HepG2 (cell line): ENCODE results near the gene PHF23. TPM values are rescaled to one million over a fixed set of nuclear protein-coding genes. Genes with fewer than 3 reads are reported as not detected.

ENCODE experiments used
- ATM ChIP-seq: fragments of 450-650 bp; IDR thresholded peaks from 2 replicates; pipeline ENCODE4 v1.7.1; 2017; ENCODE audit warnings: mild to moderate bottlenecking, borderline replicate concordance
- KLF12 ChIP-seq: sonication (generic); formaldehyde crosslinking; IDR thresholded peaks from 2 replicates; pipeline ENCODE4 v1.4.0; 2020; ENCODE audit warnings: missing genetic modification reagents, borderline replicate concordance
- MAFF ChIP-seq: IDR thresholded peaks from 2 replicates; pipeline ENCODE4 v1.6.1; 2011; ENCODE audit warnings: low read depth, low read length, improper control_type of control experiment
- PCBP1 ChIP-seq: fragments of 200-400 bp; formaldehyde crosslinking; IDR thresholded peaks from 2 replicates; pipeline ENCODE4 v1.6.1; 2017; ENCODE audit warnings: mild to moderate bottlenecking, low read depth, low read length, borderline replicate concordance
- PPARG ChIP-seq: conservative IDR thresholded peaks from 2 replicates; pipeline ENCODE4 v1.6.1; 2016; ENCODE audit warnings: missing biosample characterization, missing genetic modification reagents
- ZNF691 ChIP-seq: sonication (generic); formaldehyde crosslinking; IDR thresholded peaks from 2 replicates; pipeline ENCODE4 v1.4.0; 2020; ENCODE audit warnings: missing genetic modification reagents, low read depth, mild to moderate bottlenecking, borderline replicate concordance
- ZNF790 ChIP-seq: sonication (generic); formaldehyde crosslinking; IDR thresholded peaks from 2 replicates; pipeline ENCODE4 v1.8.0; 2022; ENCODE audit warnings: missing genetic modification reagents, mild to moderate bottlenecking, borderline replicate concordance
- polyA plus RNA-seq, 8 experiments: library from polyadenylated mRNA; depleted of rRNA in 3 of 8; stranded (reverse) in 7 of 8; unstranded in 1 of 8; fragments of >200 nt; fragmentation: Illumina TruSeq in 4 of 8; extraction: Trizol in 4 of 8; gene quantifications; 2 replicates each; pipeline versions ENCODE4 v1.2.1 to v1.2.3, GENCODE V29; 2011 to 2016; ENCODE audit warnings: low read depth in 4 of 8, missing spikeins in 1 of 8, mixed read lengths in 1 of 8; ENCODE audit not compliant: insufficient read depth in 1 of 8
- total RNA-seq, 5 experiments: library from RNA; depleted of rRNA; stranded (reverse); fragments of >200 nt; fragmentation: Illumina TruSeq; extraction: Trizol; gene quantifications; 2 replicates each; pipeline ENCODE4 v1.2.3, GENCODE V29; 2016; ENCODE audit warnings: low read depth in 1 of 5
- TF ChIP-seq, protein P1 (sequence below): IDR thresholded peaks from 2 replicates; pipeline ENCODE4 v1.6.1; 2016; ENCODE audit warnings: missing compliant biosample characterization, missing genetic modification reagents, borderline replicate concordance
- TF ChIP-seq, protein P2 (sequence below), 2 experiments: IDR thresholded peaks; 2 replicates each; pipeline ENCODE4 v1.6.1; 2011 to 2012; ENCODE audit warnings: low read length in 2 of 2, borderline replicate concordance in 1 of 2, low read depth in 1 of 2, mild to moderate bottlenecking in 1 of 2, moderate library complexity in 1 of 2
- TF ChIP-seq, protein P3 (sequence below): conservative IDR thresholded peaks from 2 replicates; pipeline ENCODE4 v1.6.1; 2018; ENCODE audit warnings: missing genetic modification reagents
- TF ChIP-seq, protein P4 (sequence below): sonication (generic); formaldehyde crosslinking; IDR thresholded peaks from 2 replicates; pipeline ENCODE4 v1.4.0; 2020; ENCODE audit warnings: low read depth, mild to moderate bottlenecking, missing genetic modification reagents
- TF ChIP-seq, protein P5 (sequence below): sonication (generic); formaldehyde crosslinking; IDR thresholded peaks from 2 replicates; pipeline ENCODE4 v1.9.0; 2021; ENCODE audit warnings: mild to moderate bottlenecking, missing genetic modification reagents

The PHF23 gene
- total and polyA plus RNA-seq, 2 of the 13 experiments (the other 11 are each of a cell fraction or from before 2014, with no cell fraction given): 27.6 to 33.2 TPM

DNA sequence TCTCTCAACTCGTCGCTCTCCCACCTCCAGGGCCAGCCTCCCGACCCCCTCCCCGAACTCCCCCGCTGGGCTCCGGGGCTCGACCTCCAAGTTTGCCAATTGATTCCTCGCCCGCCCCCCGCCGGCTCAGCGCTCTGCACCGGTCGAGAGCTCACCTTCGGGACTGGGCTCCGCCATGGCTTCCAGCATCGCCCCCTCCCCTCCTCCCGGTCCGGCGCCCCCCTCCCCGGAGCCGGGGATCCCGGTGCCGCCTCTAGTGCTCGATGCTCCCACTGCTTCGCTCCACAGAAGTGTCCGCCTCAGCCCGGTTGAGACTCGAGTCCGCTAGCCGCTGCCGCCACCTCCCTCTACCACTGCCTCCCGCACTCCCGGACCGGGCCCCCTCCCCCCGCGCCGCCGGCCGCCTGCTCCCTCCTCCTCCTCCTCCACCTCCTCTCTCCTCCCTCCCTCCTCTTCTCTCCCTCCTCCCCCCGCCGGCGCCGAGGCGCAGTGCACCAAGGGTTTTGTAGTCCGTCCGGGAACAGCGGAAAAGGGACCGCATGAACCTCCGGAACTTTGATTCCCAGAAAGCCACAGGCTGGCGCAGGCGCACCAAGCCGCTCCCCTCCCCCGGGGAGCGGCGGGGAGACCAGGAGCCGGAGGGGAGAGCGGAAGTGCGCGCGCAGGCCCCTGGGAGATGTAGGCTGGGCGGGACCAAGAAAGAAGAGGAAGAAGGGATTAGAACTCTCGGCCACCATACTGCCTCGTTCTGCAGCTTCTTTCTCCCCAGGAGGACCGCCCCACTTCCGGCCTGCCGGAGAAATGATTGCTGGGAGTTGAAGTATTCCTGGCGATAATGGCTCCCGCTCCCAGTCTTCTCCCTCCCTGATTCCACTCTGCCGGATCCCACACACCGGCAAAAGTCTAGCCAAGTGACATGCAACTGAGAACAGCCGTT is at the start of gene PHF23 (continued):
- TF ChIP-seq, protein P1, sequence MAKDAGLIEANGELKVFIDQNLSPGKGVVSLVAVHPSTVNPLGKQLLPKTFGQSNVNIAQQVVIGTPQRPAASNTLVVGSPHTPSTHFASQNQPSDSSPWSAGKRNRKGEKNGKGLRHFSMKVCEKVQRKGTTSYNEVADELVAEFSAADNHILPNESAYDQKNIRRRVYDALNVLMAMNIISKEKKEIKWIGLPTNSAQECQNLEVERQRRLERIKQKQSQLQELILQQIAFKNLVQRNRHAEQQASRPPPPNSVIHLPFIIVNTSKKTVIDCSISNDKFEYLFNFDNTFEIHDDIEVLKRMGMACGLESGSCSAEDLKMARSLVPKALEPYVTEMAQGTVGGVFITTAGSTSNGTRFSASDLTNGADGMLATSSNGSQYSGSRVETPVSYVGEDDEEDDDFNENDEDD (CRISPR knock-in tag): no peak
- no peak for TF ChIP-seq MAFF
- TF ChIP-seq ZNF691 (CRISPR knock-in tag): no peak
- peak; percentile 43; the same call in 1 of the 2 replicates for TF ChIP-seq KLF12
- TF ChIP-seq, protein P2, sequence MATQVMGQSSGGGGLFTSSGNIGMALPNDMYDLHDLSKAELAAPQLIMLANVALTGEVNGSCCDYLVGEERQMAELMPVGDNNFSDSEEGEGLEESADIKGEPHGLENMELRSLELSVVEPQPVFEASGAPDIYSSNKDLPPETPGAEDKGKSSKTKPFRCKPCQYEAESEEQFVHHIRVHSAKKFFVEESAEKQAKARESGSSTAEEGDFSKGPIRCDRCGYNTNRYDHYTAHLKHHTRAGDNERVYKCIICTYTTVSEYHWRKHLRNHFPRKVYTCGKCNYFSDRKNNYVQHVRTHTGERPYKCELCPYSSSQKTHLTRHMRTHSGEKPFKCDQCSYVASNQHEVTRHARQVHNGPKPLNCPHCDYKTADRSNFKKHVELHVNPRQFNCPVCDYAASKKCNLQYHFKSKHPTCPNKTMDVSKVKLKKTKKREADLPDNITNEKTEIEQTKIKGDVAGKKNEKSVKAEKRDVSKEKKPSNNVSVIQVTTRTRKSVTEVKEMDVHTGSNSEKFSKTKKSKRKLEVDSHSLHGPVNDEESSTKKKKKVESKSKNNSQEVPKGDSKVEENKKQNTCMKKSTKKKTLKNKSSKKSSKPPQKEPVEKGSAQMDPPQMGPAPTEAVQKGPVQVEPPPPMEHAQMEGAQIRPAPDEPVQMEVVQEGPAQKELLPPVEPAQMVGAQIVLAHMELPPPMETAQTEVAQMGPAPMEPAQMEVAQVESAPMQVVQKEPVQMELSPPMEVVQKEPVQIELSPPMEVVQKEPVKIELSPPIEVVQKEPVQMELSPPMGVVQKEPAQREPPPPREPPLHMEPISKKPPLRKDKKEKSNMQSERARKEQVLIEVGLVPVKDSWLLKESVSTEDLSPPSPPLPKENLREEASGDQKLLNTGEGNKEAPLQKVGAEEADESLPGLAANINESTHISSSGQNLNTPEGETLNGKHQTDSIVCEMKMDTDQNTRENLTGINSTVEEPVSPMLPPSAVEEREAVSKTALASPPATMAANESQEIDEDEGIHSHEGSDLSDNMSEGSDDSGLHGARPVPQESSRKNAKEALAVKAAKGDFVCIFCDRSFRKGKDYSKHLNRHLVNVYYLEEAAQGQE (IDR thresholded peaks at IDR 0.05; ENCODE audit: borderline replicate concordance in 1 of 2, low read depth in 1 of 2, low read length in 2 of 2): 0 out of 4 replicates have a peak, but pooled peaks of 1 of the 2 experiments have one; percentile 24
- TF ChIP-seq PPARG: no peak
- TF ChIP-seq ATM: no peak
- TF ChIP-seq ZNF790 (CRISPR knock-in tag): no peak
- peak; percentile 96 for TF ChIP-seq PCBP1
- TF ChIP-seq, protein P3, sequence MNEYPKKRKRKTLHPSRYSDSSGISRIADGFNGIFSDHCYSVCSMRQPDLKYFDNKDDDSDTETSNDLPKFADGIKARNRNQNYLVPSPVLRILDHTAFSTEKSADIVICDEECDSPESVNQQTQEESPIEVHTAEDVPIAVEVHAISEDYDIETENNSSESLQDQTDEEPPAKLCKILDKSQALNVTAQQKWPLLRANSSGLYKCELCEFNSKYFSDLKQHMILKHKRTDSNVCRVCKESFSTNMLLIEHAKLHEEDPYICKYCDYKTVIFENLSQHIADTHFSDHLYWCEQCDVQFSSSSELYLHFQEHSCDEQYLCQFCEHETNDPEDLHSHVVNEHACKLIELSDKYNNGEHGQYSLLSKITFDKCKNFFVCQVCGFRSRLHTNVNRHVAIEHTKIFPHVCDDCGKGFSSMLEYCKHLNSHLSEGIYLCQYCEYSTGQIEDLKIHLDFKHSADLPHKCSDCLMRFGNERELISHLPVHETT (CRISPR knock-in tag): peak; percentile 79; the same call in 1 of the 2 replicates
- TF ChIP-seq, protein P4, sequence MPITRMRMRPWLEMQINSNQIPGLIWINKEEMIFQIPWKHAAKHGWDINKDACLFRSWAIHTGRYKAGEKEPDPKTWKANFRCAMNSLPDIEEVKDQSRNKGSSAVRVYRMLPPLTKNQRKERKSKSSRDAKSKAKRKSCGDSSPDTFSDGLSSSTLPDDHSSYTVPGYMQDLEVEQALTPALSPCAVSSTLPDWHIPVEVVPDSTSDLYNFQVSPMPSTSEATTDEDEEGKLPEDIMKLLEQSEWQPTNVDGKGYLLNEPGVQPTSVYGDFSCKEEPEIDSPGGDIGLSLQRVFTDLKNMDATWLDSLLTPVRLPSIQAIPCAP (CRISPR knock-in tag): no peak
- TF ChIP-seq, protein P5, sequence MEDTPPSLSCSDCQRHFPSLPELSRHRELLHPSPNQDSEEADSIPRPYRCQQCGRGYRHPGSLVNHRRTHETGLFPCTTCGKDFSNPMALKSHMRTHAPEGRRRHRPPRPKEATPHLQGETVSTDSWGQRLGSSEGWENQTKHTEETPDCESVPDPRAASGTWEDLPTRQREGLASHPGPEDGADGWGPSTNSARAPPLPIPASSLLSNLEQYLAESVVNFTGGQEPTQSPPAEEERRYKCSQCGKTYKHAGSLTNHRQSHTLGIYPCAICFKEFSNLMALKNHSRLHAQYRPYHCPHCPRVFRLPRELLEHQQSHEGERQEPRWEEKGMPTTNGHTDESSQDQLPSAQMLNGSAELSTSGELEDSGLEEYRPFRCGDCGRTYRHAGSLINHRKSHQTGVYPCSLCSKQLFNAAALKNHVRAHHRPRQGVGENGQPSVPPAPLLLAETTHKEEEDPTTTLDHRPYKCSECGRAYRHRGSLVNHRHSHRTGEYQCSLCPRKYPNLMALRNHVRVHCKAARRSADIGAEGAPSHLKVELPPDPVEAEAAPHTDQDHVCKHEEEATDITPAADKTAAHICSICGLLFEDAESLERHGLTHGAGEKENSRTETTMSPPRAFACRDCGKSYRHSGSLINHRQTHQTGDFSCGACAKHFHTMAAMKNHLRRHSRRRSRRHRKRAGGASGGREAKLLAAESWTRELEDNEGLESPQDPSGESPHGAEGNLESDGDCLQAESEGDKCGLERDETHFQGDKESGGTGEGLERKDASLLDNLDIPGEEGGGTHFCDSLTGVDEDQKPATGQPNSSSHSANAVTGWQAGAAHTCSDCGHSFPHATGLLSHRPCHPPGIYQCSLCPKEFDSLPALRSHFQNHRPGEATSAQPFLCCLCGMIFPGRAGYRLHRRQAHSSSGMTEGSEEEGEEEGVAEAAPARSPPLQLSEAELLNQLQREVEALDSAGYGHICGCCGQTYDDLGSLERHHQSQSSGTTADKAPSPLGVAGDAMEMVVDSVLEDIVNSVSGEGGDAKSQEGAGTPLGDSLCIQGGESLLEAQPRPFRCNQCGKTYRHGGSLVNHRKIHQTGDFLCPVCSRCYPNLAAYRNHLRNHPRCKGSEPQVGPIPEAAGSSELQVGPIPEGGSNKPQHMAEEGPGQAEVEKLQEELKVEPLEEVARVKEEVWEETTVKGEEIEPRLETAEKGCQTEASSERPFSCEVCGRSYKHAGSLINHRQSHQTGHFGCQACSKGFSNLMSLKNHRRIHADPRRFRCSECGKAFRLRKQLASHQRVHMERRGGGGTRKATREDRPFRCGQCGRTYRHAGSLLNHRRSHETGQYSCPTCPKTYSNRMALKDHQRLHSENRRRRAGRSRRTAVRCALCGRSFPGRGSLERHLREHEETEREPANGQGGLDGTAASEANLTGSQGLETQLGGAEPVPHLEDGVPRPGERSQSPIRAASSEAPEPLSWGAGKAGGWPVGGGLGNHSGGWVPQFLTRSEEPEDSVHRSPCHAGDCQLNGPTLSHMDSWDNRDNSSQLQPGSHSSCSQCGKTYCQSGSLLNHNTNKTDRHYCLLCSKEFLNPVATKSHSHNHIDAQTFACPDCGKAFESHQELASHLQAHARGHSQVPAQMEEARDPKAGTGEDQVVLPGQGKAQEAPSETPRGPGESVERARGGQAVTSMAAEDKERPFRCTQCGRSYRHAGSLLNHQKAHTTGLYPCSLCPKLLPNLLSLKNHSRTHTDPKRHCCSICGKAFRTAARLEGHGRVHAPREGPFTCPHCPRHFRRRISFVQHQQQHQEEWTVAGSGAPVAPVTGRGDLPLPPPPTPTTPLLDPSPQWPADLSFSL (CRISPR knock-in tag): no peak
